Spleen (tissue), 7 donors: ENCODE data around the gene SPTBN1.

Source experiments
- POLR2A ChIP-seq, 3 donors: fragments of 450-650 bp; IDR thresholded peaks; one replicate each; pipeline ENCODE4 v1.5.1; 2017; ENCODE audit warnings: antibody characterized with exemption in 3 of 3, mild to moderate bottlenecking in 1 of 3
- POLR2AphosphoS5 ChIP-seq, 3 donors: sonication (generic); formaldehyde crosslinking; IDR thresholded peaks; one replicate each; pipeline ENCODE4 v1.5.1; 2017; ENCODE audit warnings: antibody characterized with exemption in 3 of 3
- TF ChIP-seq, protein P1 (sequence below), 11 experiments: fragments of 200-600 bp in 7 of 11; fragments of 450-650 bp in 4 of 11; sonication (generic) in 4 of 11; IDR thresholded peaks in 8 of 11; conservative IDR thresholded peaks in 3 of 11; 1 replicate in 7 of 11; 2 replicates in 4 of 11; pipeline versions ENCODE4 v1.4.0 to v1.8.0; 2016 to 2021; ENCODE audit warnings: antibody characterized with exemption in 11 of 11, inconsistent platforms in 4 of 11, mild to moderate bottlenecking in 1 of 11
- donor health status: DM: no; HTN: no; CAD: no; lungs with moderate emphysema.
- donor health status: DM: no; HTN: no; CAD: no.
- donor health status: DM: no; HTN: no; CAD: no.

DNA sequence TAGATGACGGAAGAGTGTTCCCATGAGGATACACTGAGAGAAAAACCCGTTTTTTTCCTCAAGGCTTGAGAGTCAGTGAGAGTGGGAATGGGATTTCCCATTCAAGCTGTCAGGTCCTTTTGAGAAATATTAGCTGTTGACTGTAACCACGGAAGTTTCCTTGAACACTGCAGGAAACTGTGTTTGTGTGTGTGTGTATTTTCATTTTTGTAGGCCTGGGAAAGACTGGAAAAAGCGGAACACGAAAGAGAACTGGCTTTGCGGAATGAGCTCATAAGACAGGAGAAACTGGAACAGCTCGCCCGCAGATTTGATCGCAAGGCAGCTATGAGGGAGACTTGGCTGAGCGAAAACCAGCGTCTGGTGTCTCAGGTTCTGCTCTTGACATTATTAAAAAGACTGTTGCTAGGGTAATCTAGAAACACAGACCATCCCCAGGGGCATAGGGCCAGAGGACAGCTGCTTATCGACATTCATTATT lies 168.5 kb downstream of the SPTBN1 start:
- TF ChIP-seq, protein P1, sequence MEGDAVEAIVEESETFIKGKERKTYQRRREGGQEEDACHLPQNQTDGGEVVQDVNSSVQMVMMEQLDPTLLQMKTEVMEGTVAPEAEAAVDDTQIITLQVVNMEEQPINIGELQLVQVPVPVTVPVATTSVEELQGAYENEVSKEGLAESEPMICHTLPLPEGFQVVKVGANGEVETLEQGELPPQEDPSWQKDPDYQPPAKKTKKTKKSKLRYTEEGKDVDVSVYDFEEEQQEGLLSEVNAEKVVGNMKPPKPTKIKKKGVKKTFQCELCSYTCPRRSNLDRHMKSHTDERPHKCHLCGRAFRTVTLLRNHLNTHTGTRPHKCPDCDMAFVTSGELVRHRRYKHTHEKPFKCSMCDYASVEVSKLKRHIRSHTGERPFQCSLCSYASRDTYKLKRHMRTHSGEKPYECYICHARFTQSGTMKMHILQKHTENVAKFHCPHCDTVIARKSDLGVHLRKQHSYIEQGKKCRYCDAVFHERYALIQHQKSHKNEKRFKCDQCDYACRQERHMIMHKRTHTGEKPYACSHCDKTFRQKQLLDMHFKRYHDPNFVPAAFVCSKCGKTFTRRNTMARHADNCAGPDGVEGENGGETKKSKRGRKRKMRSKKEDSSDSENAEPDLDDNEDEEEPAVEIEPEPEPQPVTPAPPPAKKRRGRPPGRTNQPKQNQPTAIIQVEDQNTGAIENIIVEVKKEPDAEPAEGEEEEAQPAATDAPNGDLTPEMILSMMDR (IDR thresholded peaks at IDR 0.05 in 8 of 11, conservative IDR thresholded peaks at IDR 0.05 in 3 of 11) = no peak
- TF ChIP-seq POLR2AphosphoS5 (IDR thresholded peaks at IDR 0.05) (peak in 1 of 3 donors; percentile 30), POLR2A (IDR thresholded peaks at IDR 0.05) (no peak)
